Fibroblast of gingiva (primary cell): ENCODE results near the gene IHH.

Source experiments
- DNase-seq: peaks from one replicate; pipeline ENCODE4 v3.0.0-alpha.2; 2011; ENCODE audit warnings: low read depth

IHH gene

DNA sequence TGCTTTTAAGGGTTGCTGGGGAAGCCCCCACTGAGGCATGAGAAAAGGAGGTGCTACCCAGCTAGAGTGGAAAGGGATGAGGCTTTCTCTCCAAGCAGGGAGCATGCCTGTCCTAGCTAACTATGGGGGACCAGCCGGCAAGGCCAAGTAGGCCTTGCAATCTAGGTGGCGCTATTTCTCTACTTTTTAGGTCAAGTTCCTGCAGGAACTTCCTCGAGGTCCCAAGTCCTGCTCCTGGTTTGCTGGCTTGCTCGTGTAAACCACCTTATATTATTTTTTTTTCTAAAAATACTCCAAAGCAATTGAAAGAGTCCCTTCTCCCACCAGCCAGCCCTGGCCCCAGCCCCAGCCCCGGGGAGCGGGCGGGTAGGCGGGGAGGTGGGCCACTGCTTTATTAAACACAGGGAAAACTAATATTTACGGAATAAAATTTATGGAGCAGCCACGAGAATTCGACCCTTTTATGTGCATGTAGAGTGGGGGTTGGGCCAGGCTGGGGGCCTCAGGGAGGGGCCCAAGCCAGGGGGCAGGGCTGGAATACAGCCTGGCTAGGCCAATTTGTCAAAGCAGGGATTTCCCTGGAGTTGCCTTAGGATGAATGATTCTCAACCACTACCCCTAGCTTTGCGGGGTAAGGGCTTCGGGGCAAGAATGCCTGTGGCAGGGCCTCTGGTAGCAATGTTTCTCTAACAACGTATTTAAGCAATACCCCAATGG lies 12.8 kb upstream of the IHH start:
- peak; percentile 71 for DNase-seq

DNA sequence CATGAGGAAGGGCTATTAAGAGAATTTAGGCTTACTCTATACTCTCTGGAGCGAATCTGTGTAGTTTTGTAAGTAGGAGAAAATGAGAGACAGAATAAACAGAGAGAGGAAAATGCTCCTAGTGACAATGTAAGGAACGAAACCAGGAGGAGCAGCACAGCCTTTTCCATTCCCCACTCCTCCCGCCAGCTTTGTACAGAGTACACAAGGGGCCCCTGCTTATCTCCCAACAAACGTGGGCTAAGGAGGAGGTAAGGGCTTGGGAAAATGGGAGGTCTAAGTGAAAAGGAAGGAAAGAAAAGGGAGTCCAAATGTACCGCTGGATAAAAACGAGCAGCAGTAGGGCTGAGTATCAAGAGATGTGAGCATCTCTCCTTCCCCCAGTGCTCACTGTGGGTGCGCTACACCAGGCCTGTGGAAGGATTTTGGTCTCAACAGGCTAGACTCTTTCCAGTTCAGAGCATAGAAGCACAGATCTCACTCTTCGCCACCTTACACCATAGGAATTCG lies 12.1 kb upstream of the IHH start:
- no peak for DNase-seq

DNA sequence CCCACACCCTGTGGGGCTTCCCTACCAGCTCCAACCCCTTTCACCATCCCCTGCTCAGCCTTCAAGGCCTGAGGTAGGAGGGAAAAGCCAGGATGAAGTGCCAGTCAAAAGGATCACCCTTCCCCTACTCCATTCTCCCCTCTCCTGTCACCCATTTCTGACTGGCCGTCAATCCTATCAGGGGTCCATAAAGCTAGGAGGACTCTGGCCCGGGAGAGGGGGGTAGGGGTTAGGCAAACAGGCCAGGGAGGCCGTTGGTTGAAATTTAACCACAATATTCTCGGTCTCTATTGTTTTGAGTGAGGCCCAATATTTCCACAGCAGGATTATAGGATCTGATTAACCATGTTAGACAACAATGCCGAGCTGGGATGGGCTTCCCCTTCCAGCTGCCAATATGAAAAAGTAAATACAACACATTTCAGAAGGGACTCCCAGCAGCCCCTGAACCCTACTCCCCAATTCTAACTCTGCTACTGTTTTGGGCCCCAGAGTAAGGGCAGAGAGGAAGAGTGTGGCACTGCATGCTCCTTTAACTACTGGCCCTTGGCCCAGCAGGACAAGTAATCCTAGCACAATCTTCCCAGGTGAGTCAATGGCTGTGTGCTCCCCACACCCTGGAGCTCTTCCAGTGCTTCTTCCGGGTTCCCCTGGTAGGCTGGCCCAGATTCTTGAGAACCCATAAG lies 10.6 kb upstream of the IHH start:
- DNase-seq = no peak

DNA sequence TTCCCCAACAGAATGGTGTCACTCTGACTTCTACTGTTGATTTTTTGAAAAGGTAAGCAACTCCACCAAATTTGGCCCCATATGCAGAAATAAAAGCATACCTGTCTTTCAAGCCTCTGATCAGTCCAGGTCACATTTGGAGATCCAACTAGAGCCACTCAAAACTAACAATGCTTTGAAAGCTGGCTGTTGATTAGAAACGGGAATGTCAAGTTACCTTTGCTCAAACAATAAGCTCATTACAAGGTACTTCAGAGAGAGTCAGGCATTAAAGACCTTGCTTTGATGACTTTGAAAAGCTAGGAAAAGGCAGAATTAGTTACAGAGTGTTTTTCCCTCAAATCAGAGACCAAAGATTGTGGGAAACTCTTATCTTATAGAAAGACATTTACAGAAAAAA lies 4.8 kb upstream of the IHH start:
- no peak for DNase-seq

DNA sequence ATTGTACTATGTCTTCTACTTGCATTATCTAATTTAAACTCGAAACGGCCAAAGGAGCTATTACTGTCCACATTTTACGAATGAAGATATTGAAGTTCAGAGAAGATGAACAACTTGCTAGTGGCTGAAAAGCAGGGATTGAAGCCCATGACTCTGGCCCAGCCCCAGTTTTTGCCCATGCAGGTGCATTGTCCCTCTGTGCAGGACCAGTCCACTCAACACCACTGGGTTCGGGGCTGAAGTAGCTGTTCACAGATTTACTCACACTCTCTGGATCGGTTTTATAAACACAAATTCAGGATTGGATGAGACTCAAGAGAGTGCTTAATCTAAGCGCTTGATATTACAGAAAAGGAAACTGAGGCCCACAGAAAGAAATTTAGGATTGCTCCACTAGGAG lies 1.4 kb upstream of the IHH start:
- DNase-seq = no peak

DNA sequence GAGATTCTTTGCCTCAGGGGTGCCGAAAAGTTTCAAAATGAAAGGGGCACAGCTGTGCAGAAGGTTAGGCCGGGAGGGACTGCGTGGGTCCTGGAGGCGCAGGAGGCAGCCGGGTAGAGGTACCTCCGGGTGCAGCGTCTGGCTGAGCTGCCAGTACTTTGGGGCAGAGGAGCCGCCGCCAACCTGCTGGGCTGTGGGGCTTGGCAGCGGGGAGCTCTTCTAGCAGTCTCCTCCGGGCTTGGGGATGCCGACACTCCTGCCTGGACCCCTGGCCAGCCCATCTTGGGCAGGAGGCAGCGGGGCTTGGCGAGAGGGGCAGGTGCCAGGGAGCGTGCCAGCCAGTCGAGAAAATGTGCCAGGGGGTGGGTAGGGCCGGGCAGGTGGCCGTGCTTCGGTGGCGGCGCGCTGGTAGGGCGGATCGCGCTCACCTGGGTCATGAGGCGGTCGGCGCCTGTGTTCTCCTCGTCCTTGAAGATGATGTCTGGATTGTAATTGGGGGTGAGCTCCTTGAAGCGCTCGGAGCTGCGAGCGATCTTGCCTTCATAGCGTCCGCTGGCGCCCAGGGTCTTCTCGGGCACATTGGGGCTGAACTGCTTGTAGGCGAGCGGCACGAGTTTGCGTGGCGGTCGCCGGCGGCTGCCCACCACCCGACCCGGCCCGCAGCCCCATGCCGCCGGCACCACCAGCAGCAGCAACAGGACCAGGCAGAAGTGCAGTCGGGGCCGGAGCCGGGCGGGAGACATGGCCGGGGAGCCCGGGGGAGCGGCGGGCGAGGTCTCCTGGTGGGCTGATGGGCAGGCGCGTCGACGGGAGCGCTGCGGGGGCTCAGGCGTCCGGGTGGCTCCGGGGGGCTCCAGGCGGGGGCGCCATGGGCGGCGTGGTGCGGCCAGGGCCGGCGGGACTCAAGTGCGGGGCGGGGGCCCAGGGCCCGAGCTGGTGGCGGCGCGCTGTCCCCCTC lies 717 bp downstream of the IHH start:
- DNase-seq = no peak

DNA sequence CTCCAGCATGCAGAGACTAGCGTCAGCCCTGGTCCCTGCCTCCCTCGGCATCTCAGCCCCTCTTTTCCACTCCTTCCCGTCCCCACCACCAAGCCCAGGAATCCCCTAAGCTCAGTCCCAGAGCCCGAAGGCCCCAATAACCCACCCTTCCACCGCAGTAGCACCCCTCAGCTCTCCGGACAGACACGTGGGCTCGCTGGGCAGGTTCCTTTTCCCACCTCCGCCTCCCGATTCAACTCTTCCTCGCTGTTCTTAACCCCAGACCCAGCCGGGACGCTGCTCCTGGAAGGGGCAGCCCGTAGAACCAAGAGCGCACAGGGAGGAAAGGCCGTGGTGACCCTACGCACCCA lies 1.4 kb downstream of the IHH start:
- no peak for DNase-seq

DNA sequence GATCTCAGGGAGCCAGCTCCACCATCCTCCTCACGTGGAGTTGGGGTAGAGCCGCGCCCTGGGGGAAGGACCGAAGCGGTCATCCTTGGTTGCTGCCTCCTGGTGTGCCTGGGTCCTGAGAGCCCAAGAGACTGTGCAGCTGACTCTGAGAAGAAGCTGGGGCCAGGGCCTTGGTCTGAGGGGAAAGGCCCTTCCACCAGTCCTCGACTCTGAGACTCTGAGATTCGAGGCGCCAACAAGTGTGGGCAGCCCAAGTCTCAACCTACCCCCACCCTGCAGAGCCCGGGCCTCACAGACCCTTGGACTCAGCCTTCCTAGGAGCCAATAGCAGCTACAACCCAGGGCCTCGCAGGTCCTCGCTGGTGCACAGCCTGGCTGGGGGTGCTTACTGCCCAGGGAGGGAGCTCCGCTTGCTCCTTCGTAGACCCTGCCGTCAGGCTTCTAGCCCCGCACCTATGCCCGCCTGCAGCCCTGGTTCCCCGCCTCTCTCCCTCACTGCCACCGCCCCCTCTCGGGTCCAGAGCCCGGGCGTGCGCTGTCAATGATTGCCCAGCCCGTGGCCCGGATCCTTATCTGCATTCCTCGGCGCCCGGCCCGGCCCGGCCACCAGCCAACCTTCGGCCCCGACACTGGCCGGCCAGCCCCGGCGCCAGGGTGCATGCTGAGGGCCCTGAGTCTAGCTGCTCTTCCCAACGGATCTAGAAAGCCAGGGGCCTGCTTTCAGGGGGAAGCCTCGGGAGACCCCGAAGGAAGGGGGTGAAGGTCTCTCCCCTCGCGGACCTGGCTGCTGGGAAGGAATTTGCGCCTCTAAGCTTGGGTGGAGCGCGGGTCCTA lies 2.0 kb downstream of the IHH start:
- no peak for DNase-seq

DNA sequence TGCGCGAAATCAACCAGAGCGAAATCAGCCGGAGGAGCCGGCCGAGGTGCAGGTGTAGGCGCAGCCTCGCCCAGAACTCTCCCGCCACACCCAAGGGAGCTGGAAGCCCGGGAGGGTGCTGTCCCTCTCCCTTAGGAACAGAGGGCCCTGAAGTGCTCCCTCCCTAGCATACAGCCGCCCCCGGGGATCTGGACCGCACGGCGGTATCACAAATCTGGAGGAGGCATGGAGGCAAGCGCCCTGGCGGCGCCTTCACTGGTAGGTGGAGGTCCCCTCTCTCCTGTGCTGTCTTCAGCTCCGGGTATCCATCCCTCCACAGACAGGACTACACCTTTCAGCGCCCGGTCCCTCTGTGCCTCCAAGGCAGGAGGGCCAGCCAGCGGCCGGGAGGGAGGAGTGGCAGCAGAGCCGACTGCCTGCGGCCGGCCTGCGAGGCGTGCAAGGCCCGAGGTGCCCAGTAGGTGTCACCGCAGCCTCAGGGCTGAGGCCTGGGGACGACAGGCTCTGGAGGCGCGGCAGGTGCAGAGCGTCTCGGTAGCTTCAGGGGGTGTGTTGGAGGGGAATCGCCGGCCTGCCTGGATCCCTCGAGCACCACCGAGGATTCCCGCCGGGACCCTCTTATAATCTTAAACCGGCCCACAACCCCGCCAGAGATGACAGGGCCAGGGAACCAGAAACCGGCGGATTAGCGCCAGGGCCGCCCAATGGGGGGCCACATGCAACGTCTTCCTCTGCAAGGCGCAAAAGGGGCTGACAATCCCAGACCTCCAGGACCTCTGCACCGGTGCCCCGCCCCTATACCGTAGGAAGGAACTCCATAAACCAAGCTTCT lies 2.8 kb downstream of the IHH start:
- peak; percentile 45 for DNase-seq

DNA sequence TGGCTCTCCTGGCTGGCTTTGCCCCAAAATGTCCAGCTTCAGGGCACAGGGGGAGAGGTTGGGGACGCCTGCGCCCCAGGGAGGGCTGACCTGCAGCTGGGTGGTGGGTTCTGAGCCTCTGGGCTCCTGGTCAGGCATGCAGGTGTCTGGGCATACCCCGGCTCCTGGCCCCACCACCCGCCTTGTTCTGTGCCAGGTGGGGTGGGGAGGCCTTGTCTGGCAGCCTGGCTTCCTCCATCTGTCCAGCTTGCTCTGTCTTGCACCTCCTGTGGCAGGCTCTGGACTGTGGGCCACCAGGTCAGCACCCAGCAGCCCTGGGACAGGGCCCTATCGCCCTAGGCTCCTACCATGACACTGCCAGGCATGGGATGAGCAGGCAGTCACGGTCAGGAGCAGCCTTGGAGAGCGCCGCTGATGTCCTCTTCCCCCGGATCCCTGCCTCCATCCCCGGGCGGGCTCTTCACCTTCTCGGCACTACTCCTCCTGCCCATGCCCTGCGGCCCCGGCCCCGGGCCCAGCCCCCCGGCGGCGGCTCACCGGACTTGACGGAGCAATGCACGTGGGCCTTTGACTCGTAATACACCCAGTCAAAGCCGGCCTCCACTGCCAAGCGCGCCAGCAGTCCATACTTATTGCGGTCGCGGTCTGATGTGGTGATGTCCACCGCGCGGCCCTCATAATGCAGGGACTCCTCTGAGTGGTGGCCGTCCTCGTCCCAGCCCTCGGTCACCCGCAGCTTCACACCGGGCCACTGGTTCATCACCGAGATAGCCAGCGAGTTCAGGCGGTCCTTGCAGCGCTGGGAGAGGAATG lies 3.6 kb downstream of the IHH start:
- DNase-seq = no peak

DNA sequence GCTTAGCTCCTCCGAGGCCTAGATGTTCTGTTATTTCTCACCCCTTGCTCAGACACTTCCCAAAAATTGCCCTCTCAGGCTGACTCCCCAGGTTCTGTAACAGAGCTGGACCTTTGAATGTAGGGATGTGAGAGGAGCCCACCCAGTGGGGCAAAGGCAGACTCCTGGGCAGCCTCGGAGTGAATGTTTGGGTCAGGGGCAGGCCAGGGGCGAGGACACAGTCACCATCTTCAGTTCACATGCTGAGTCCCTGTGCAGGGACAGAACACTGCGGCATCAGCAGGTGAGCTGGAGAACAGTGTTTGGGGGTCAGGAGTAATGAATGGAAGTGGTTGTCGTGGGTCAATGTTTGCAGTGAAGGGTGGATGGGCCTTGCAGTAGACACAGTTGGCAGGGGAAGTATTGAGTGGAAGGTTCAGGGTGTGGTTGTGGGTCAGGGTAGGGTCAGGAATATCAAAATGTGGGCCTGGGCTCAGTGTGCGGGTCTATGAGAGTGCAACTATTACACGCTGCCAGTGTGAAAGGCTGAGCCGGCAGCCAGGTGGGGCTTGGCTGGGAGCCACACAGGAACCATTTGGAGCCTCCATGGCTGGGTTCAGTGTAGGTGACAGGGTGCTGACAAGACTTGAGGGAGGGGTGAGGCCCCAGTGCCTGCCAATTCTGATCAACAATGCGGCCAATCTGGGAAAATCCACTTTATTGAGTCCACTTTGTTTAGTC lies 4.4 kb downstream of the IHH start:
- no peak for DNase-seq

DNA sequence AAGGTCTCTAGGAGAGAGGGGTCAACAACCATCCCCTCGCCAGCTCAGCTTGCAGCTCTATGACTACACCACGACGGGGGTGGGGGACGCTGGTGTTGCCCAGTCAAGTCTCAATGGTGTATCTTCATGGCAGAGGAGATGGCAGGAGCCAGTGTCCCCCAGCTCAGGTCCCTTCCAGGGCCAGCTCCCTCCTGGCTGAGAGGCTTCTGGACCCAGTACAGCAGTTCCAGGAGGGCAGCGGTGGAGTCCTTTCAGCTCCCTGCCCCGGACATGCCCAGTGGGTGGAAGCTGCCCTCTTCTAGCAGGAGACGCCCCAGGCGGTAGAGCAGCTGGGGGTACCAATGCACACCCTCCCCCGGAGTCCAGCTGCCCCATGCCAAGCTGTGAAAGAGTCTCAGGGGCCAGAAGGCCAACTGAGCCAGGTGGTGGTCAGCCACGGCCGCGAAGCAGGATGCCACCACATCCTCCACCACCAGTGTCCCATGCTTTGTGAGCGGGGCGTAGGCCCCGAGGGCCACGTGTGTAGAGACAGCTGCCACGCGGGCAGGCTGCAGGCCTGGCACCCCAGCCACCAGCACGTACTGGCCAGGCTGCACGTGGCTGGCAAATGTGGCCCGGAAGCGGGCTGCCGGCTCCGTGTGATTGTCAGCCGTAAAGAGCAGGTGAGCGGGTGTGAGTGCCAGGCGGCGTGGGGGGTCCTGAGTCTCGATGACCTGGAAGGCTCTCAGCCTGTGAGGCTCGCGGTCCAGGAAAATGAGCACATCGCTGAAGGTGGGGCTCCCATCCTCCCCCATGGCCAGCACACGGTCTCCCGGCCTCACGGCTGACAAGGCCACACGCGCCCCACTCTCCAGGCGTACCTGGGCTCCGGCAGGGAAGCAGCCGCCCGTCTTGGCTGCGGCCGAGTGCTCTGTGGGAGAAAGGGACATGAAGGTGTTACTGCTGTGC lies 5.5 kb downstream of the IHH start:
- DNase-seq = no peak

DNA sequence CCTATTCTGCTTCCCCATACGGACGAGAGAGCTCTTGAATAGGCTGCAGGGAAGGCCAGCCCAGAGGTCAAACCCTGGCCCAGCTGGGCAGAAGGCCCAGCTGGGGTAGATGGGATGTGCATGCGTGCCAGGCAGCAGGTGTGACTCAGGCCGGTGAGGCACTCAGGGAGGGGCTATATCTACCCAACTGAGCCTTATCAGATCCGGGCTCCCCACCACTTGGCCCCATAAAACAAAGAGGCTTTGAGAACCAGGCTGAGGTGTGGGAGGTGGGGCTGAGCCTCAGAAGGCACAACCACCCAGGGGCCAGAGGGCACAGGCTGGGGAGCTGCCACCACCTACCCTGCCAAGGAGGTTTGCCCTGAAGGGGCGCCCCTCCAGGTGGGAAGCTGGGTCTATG lies 11.4 kb downstream of the IHH start:
- no peak for DNase-seq

DNA sequence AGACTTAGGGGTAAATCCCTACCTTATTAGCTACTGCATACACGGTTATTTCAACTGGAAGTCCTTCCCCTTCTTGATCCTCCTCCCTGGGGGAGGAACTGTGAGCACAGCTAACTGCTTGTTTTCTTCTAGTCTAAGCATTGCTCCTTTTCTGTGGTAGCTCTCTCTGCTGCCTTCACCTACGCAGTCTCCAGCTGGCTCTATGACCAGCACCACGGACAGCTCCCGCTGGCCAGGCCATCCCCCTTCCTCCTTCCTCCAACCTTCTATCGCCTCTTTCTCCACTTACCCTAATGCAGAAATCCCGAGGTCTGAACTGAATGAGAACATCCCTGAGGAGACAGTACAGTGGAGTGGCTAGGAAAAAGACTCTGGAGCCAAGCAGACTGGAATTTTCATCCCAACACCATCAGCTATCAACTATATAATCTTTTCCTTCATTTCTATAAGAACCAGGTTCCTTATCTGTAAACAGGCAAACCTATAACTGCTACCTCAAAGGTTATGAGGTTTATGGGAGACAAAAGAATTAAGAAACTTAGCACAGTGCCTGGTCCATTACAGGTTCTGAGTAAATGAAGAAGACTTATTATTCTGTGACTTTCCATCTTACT lies 14.7 kb downstream of the IHH start:
- no peak for DNase-seq

DNA sequence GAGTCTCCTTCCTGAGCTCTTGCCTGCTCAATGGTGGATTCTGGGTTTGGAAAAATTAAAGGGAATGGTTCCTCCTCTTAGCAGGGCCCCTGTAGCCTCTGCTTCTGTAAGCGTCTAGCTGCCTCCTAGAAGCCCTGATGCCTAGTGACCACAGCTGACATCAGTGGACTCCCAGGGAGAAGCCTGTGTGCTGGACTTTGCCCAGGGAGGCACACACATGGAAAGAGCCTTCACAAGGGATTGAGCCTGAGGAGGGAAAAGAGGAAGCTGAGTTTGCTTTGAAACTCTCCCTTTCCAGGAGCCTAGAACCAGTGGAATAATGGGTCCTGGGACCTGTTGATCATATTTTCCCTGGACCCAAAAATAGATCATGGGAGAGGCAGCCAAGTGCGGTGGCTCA lies 18.0 kb downstream of the IHH start:
- DNase-seq = no peak

DNA sequence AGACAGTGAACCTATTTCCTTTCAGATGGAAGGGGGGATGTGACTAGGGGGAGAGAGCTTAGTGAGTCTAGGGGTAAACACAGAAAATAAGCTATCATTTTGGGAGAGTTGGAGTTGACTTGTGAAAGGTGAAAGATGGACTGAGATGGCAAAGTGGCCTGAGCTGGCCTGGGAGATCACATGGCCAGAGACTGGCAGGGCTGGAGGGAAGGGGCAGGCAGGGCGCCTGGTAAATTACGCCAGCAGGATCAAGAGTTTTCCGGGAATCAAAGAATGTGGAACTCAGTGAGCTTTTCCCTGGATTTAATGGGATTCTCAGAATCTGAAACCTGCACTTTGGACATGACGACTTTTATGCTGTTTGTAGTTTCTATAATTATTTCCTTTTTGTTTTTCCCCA lies 18.6 kb downstream of the IHH start:
- no peak for DNase-seq

DNA sequence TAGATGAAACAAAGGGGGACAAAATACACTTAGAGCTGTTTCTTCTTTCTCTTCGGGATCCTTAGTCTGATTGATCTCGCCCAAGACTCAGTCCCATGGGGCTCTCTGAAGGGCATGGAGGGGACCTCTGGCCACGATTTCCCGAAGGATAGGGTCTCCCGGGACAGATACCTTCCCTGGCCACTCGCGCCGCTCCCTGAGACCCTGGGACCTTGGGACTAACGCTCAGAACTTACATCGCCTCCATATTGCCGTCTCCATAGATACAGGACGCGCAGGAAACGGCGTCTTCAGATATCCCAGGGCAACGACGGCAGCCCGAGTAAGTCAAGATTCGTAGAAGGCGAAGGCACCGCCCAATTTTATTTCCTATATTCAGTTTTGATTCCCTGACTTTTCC lies 19.5 kb downstream of the IHH start, which contains the start of gene CFAP65:
TSS of gene CFAP65 (minus strand) at position 265 of the 400 bp plus-strand sequence. CDS start 2,468 bp downstream, outside the sequence.
- DNase-seq = peak; percentile 55

DNA sequence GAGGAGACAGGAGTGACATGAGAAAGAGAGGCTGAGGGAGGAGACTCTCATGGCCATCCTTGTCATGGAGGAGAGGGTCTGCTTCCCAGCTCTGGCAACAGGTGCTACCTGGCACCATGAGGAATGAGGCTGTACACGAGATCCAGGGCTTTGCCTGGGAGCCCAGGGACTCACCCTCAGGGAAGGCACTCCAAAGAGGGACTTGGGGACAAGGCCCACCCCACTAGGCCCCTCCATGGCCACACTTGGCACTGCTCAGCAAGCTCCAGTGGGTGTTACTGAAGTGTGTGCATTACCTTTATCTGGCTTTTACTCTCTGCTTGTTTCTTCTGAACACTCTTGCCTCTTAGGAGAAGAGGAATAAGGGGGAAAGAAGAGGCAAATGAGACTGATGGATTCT lies 22.1 kb downstream of the IHH start:
- DNase-seq = no peak
